SK-N-SH treated with all-trans-retinoic acid at 6 μM for 48 hours (cell line): ENCODE data around the gene DSCAM.

Source experiments
- ATAC-seq: fragments of 200-7000 bp; cut with Tn5 transposase; 3 replicates; pipeline ENCODE4 v1.9.1; 2020; ENCODE audit warnings: mild to moderate bottlenecking, moderate library complexity
- ARNTL ChIP-seq: fragments of 450-650 bp; formaldehyde crosslinking; IDR thresholded peaks from 2 replicates; pipeline ENCODE4 v1.5.0; 2020; ENCODE audit warnings: low read depth, mild to moderate bottlenecking, moderate library complexity, borderline replicate concordance
- BACH2 ChIP-seq: fragments of 250-450 bp; sonication (Bioruptor Pico); IDR thresholded peaks from 2 replicates; pipeline ENCODE4 v1.9.0; 2021; ENCODE audit warnings: mild to moderate bottlenecking, borderline replicate concordance
- CREB5 ChIP-seq: fragments of 250-450 bp; sonication (Bioruptor Pico); IDR thresholded peaks from 2 replicates; pipeline ENCODE4 v1.5.1; 2020; ENCODE audit warnings: low read depth, mild to moderate bottlenecking, moderate library complexity
- CSDC2 ChIP-seq: fragments of 250-450 bp; sonication (Bioruptor Pico); IDR thresholded peaks from 2 replicates; pipeline ENCODE4 v1.5.0; 2020; ENCODE audit warnings: mild to moderate bottlenecking, moderate library complexity
- OSR1 ChIP-seq: fragments of 250-450 bp; sonication (Bioruptor Pico); IDR thresholded peaks from 2 replicates; pipeline ENCODE4 v1.8.0; 2022; ENCODE audit warnings: moderate library complexity, mild to moderate bottlenecking, inconsistent platforms
- POU6F1 ChIP-seq: fragments of 250-450 bp; sonication (Bioruptor Pico); IDR thresholded peaks from 2 replicates; pipeline ENCODE4 v1.8.0; 2021; ENCODE audit warnings: low read depth, mild to moderate bottlenecking, moderate library complexity, borderline replicate concordance
- PPARA ChIP-seq: fragments of 250-450 bp; sonication (Bioruptor Pico); IDR thresholded peaks from 2 replicates; pipeline ENCODE4 v1.5.0; 2020; ENCODE audit warnings: mild to moderate bottlenecking, borderline replicate concordance
- RARB ChIP-seq: fragments of 250-450 bp; sonication (Bioruptor Pico); IDR thresholded peaks from 2 replicates; pipeline ENCODE4 v1.8.0; 2021; ENCODE audit warnings: mild to moderate bottlenecking, moderate library complexity
- SNAI2 ChIP-seq: fragments of 250-450 bp; sonication (Bioruptor Pico); IDR thresholded peaks from 2 replicates; pipeline ENCODE4 v1.5.0; 2020; ENCODE audit warnings: mild to moderate bottlenecking, moderate library complexity
- TCF4 ChIP-seq: fragments of 250-450 bp; sonication (Bioruptor Pico); IDR thresholded peaks from 2 replicates; pipeline ENCODE4 v1.8.0; 2021; ENCODE audit warnings: mild to moderate bottlenecking, moderate library complexity, borderline replicate concordance
- ZC3H10 ChIP-seq: fragments of 250-450 bp; sonication (Bioruptor Pico); IDR thresholded peaks from 2 replicates; pipeline ENCODE4 v1.5.1; 2021; ENCODE audit warnings: mild to moderate bottlenecking, moderate library complexity
- ZFP3 ChIP-seq: fragments of 250-450 bp; sonication (Bioruptor Pico); IDR thresholded peaks from 2 replicates; pipeline ENCODE4 v1.5.0; 2020; ENCODE audit warnings: mild to moderate bottlenecking, moderate library complexity
- ZFP30 ChIP-seq: fragments of 450-650 bp; formaldehyde crosslinking; IDR thresholded peaks from 2 replicates; pipeline ENCODE4 v1.5.0; 2022; ENCODE audit warnings: mild to moderate bottlenecking, moderate library complexity
- ZNF565 ChIP-seq: fragments of 450-650 bp; formaldehyde crosslinking; conservative IDR thresholded peaks from 2 replicates; pipeline ENCODE4 v1.5.0; 2020; ENCODE audit warnings: low read depth, mild to moderate bottlenecking, moderate library complexity
- ZNF70 ChIP-seq: fragments of 450-650 bp; formaldehyde crosslinking; IDR thresholded peaks from 2 replicates; pipeline ENCODE4 v1.5.0; 2020; ENCODE audit warnings: mild to moderate bottlenecking, moderate library complexity
- TF ChIP-seq, protein P1 (sequence below): fragments of 250-450 bp; sonication (Bioruptor Pico); IDR thresholded peaks from 2 replicates; pipeline ENCODE4 v1.5.0; 2020; ENCODE audit warnings: mild to moderate bottlenecking, moderate library complexity
- TF ChIP-seq, protein P2 (sequence below): fragments of 250-450 bp; sonication (Bioruptor Pico); IDR thresholded peaks from 2 replicates; pipeline ENCODE4 v1.8.0; 2020; ENCODE audit warnings: mild to moderate bottlenecking, moderate library complexity, borderline replicate concordance

DSCAM gene

DNA sequence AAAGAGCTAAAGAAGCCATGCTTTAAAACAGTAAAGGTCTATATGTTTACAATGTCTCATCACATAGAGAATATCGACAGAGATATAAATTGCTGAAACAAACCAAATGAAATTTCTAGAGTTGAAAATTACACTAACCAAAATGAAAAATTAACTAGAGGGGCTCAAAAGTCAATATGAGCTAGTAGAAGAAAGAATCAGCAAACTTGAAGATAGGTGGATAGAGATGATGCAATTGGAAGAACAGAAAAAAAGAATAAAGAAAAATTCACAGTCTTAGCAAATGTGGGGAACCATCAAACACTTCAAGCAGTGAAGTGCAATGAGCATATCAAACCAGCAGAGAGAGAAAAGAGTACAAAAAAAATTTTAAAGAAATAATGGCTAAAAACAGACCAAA is 24.1 kb upstream of the DSCAM start:
- TF ChIP-seq, protein P1, sequence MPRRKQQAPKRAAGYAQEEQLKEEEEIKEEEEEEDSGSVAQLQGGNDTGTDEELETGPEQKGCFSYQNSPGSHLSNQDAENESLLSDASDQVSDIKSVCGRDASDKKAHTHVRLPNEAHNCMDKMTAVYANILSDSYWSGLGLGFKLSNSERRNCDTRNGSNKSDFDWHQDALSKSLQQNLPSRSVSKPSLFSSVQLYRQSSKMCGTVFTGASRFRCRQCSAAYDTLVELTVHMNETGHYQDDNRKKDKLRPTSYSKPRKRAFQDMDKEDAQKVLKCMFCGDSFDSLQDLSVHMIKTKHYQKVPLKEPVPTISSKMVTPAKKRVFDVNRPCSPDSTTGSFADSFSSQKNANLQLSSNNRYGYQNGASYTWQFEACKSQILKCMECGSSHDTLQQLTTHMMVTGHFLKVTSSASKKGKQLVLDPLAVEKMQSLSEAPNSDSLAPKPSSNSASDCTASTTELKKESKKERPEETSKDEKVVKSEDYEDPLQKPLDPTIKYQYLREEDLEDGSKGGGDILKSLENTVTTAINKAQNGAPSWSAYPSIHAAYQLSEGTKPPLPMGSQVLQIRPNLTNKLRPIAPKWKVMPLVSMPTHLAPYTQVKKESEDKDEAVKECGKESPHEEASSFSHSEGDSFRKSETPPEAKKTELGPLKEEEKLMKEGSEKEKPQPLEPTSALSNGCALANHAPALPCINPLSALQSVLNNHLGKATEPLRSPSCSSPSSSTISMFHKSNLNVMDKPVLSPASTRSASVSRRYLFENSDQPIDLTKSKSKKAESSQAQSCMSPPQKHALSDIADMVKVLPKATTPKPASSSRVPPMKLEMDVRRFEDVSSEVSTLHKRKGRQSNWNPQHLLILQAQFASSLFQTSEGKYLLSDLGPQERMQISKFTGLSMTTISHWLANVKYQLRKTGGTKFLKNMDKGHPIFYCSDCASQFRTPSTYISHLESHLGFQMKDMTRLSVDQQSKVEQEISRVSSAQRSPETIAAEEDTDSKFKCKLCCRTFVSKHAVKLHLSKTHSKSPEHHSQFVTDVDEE, result no peak
- TF ChIP-seq ZFP30 (CRISPR knock-in tag), result 0 out of 2 replicates have a peak, but pooled peaks have one; percentile 45
- TF ChIP-seq ZNF70 (CRISPR knock-in tag), result no peak
- no peak for TF ChIP-seq ZNF565
- ATAC-seq, result no peak

GRCh38 chr21:40863839-40864238 is 16.9 kb upstream of the DSCAM start:
- ATAC-seq, result no peak
- no peak for TF ChIP-seq CREB5 (CRISPR knock-in tag)
- no peak for TF ChIP-seq SNAI2
- no peak for TF ChIP-seq TCF4 (CRISPR knock-in tag)

DNA sequence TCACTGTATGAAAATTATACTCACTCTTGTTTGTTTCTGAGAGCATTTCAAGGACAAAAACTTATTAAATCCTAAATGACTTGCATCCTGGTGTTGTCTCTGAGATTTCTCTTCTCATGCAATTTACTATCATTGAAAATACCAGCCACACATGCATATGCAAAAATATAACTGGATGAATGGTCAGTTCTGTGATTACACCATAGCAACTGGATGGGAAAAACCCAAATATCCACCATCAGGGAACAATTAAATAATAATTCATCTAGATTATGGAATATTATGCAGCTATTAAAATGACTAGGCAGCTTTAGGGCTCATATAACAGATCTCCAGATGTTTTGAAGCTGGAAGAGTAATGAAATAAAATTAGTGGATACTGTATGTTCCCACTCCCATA is 11.6 kb upstream of the DSCAM start:
- no peak for TF ChIP-seq CSDC2 (CRISPR knock-in tag)
- TF ChIP-seq RARB (CRISPR knock-in tag), result no peak
- TF ChIP-seq, all 23 proteins: peak for 0
- ATAC-seq, result no peak

DNA sequence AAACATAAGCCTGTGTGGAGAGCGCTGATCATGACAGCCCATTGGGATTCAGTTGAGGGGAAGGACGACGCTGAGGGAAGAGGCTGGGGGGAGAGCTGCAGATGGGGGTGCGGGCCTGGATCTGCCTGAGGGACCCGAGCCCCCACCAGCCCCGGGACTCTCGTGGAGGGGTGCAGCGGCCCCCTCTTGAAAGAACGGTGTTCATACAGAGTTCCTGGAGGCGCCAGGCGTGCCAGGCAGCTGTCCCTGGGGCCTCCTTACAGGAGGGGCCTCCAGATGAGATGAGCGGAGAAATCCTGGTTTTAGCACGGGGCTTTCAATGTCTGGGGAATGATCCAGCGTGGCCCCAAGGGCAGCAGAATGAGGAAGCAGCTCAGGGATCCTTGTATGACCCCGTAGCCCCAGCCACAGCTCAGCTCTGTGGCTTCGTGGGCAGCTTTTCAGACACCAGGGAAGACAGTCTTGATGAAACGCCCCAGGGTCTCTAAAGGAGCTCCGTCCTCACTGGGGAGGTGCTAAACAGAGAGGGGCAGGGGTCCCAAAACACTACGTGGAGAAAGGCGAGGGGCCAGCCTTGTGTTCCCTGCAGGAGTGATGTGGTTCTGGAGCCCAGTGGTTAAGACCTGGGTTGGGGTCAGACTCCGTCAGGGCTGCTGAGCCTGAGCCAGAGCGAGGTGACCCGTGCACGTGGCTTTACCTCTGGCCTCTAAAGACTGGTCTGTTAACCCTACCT is 7.2 kb upstream of the DSCAM start:
- ATAC-seq, result no peak
- no peak for TF ChIP-seq PPARA
- no peak for TF ChIP-seq OSR1
- TF ChIP-seq POU6F1 (CRISPR knock-in tag), result no peak
- TF ChIP-seq ZC3H10 (CRISPR knock-in tag), result no peak
- no peak for TF ChIP-seq ZFP3 (CRISPR knock-in tag)
- TF ChIP-seq, protein P2, sequence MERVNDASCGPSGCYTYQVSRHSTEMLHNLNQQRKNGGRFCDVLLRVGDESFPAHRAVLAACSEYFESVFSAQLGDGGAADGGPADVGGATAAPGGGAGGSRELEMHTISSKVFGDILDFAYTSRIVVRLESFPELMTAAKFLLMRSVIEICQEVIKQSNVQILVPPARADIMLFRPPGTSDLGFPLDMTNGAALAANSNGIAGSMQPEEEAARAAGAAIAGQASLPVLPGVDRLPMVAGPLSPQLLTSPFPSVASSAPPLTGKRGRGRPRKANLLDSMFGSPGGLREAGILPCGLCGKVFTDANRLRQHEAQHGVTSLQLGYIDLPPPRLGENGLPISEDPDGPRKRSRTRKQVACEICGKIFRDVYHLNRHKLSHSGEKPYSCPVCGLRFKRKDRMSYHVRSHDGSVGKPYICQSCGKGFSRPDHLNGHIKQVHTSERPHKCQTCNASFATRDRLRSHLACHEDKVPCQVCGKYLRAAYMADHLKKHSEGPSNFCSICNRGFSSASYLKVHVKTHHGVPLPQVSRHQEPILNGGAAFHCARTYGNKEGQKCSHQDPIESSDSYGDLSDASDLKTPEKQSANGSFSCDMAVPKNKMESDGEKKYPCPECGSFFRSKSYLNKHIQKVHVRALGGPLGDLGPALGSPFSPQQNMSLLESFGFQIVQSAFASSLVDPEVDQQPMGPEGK (CRISPR knock-in tag), result no peak
- TF ChIP-seq ARNTL (CRISPR knock-in tag), result no peak
- TF ChIP-seq ZNF70 (CRISPR knock-in tag), result no peak
- no peak for TF ChIP-seq ZFP30 (CRISPR knock-in tag)
- no peak for TF ChIP-seq BACH2
- TF ChIP-seq, protein P1, result no peak
